GM19438 (cell line): ENCODE measurements around the gene CHSY1.

Experiments
- ATAC-seq: cut with Tn5 transposase; IDR thresholded peaks from one replicate; pipeline ENCODE4 v1.9.1; 2021; ENCODE audit warnings: low read depth; ENCODE audit not compliant: unreplicated experiment

Gene CHSY1

GRCh38 chr15:101139986-101140696 is 111.7 kb downstream of the CHSY1 start:
- no peak for ATAC-seq

GRCh38 chr15:101138913-101139880 is 112.7 kb downstream of the CHSY1 start:
- peak; percentile 57 for ATAC-seq

DNA sequence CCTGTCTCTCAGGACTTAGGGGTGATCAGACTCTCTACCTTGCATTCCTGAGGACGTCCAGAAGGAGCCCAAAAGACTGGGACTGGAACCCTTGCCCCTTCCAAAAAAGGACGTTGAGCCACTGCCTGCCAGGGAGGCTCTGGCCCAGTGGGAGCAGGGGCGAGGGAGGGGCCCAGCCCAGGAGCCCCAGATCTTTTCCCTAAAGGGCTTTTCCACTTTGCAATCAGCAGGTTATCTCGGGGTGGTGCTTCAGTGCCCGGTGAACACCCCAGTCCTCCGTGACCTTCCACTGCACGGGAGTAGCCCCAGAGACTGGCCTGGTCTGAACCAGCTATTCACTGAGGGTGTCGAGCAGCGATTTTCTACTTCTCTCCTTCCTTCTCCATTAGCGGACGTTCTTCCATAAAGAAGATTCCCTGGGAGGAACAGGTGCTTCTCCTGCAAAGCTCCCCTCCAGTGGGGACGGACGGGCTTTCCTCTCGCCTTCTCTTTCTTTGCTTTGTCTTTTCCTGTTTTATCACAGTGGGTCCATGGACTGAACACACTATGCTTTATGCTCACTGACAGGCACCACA is 113.7 kb downstream of the CHSY1 start:
- no peak for ATAC-seq

- no peak for ATAC-seq
Measured at GRCh38 chr15:101137312-101137940, 114.4 kb downstream of the CHSY1 start.

GRCh38 chr15:101136381-101137268 is 115.2 kb downstream of the CHSY1 start:
- no peak for ATAC-seq

- ATAC-seq, result peak; percentile 57
Measured at GRCh38 chr15:101135532-101136166, 116.2 kb downstream of the CHSY1 start.

- ATAC-seq, result no peak
Measured at GRCh38 chr15:101134780-101135179, 117.1 kb downstream of the CHSY1 start.

DNA sequence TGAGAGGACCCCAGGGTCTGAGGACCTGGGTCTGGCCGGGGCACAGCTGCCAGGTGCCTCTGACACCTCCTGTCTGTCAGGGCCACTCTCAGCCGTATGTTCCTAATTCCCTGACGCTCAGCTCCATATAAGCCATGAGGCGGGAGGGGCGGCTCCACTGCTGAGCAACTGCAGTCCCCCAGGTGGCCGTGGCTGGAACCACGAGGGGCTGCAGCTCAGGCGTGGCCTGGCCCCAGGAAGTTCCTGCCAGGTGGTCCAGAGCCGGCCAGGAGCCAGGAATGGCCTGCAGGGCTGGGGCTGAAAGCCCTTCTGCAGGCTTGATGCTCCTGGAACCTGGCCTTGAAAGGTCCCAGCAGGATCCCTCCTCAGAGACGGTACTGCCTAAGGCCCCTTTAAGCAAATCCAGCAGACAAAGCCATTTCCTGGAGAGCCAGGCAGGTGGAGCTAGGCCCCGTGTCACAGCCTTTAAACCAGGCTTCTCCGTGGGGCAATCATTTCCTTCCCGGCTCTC is 118.0 kb downstream of the CHSY1 start:
- no peak for ATAC-seq

- no peak for ATAC-seq
Measured at GRCh38 chr15:101133181-101133460, 118.7 kb downstream of the CHSY1 start.

DNA sequence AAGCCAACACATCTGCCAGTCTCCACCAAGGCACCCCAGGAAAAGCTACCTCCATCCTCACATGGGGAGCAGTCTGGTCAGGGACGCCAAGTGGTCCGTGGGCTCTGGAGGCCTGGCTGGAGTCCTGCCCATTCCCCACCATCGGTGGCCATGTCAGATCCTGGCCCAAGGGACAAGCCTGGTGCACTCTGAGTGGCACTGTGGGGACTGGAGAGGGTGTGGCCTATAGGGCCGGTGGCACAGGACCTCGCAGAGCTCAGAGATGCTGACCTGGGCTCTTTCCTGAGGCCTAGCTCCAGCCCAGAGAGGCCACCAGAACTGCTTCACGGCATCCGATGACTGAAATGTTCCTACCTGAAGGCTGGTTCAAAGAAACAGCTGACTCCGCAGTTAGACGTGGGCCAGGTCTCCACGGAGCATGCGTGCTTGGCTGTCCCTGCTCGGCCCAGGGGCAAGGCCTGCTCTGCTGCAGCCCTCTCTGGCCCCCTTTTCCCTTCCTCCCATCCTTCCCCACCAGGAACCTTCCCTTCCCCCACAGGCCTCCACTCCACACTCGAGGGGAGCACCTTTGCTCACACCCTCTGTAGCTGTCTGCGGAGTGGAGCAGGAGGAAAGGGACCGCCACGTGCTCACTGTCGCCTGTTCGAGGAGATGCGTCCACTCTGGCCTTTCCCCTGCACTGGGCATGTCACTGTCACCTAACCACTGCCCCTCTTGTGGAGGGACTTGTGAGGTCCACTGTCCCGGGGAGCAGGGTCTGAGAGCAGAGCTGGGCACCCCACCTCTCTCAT is 119.3 kb downstream of the CHSY1 start:
- no peak for ATAC-seq

GRCh38 chr15:101131489-101132389 is 120.1 kb downstream of the CHSY1 start:
- ATAC-seq, result no peak

DNA sequence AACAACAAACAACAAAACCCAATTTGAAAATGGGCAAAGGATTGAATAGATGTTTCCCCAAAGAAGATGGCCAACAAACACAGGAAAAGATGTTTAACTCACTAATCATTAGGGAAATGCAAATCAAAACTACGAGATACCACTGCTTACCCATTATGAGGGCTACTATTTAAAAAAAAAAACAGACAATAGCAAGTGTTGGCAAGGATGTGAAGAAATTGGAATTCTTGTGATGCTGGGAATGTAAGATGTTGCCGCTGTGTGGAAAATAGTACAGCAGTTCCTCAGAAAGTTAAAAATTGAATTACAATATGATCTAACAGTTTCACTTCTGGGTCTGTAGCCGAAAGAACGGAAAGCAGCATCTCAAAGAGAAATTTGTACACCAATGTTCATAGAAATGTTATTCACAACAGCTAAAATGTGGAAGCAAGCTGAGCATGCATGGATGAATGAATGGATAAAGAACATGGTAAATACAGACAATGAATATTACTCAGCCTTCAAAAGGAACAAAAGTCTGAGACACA is 121.9 kb downstream of the CHSY1 start:
- ATAC-seq, result no peak

DNA sequence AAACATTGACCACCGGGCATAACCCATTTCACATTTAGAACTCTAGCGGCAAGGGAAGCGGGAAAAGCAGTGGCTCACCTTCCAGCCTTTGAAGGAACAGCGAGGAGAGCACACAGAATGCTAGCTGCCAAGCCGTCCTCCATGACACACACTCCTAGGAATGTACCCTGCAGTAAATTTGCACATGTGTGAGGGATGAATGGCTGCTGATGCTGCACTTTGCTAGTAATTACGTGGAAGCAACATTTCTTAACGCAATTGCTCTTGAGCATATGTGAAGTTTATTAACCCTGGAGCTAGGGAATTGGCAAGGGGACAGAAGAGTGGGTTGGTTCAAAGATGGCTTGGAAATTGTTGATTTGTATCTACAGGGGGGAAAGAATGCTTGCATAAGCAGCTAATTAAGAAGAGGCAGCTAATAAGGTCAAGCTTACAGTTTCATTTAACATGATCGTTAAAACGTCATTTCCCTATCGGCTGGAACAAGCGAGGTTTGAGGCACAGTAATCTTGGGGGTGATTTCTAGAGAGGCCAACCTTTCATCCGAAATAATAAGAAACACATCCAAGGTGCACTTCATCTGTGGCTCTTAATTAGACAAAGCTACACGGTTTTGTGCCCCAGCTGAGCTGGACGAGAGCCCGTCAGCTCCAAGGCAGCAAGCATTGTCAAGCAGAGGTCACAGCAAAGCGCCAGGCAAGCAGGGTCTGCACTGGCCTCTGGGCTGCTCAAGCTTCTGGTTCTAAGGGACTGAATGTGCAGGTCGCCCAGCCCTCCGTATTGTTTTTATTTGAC is 123.4 kb downstream of the CHSY1 start:
- no peak for ATAC-seq

DNA sequence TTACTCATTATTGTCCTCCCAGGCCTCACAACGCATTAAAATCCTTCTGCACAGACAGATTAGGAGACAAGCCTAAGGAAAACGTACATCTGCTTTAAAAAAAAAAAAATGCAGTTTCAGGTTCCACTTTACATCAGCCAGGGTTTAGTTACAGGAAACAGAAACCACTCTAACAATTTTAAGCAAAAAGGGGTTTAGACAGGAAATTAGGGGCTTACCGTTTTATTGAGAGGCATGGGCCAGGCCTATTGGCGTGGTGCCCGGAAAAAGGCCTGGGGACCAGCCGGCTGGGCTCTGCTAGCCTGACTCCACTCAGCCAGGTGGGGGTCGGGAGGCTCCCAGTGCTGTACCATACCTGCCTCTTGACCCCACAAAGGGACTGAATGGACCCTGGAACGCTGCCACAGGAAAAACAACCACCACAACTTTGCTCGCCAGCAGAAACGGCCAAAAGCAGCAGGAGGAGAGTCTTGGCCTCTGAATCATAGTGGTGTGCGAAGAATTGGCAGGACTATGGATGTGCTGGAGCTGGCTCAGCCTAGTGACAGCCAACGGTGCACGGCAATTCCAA is 124.3 kb downstream of the CHSY1 start:
- ATAC-seq, result peak; percentile 75

DNA sequence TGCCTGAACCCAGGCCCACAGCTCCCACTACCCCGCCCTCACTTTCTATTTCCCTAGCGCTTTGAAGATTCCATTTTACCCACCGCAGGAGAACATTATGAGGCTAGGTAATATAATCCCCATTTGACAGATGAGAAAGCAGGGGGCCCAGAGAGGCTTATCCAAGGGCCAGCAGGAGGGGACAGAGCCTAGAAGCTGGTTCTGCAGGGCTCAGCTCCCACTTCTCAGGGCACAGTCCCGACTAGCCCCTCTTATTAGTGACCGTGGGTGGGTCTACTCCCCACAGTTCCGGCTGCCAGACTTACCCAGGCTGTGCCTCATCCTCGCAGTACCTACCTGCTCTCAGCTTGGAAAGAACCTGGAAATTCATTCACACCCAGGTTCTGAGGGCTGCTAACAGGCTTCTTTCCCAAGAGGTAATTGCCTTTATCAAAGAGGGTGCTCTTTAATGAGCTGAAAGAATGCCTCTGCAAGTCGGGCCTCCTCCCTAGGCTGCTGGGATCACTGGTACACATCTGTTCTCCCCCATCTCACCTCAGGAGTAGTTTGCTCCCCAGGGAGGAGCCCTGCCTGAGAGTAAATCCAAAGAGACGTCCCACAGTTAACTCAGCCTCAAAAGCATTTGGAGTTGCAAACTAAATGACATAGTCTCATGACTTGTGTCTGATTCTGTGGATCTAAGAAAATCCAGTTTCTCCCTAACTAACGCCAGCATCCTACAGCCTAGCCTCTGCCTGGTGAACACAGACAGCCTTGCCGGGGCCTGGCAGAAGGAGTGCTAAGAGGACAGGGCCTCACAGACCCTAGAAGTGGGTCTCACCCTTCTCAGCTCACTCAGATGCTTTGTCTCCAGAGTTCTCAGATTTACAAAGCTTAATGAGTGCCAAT is 125.0 kb downstream of the CHSY1 start:
- peak; percentile 47 for ATAC-seq
